Measurements from ENCODE around the gene NBPF11. TPM values are rescaled to one million over a fixed set of nuclear protein-coding genes. Genes with fewer than 3 reads are reported as not detected.
"Not testable (repeated sequence)": the region's sequence is repeated elsewhere in the genome, so short reads cannot be mapped to it uniquely, and the experiment has no call there.

Gene NBPF11, protein sequence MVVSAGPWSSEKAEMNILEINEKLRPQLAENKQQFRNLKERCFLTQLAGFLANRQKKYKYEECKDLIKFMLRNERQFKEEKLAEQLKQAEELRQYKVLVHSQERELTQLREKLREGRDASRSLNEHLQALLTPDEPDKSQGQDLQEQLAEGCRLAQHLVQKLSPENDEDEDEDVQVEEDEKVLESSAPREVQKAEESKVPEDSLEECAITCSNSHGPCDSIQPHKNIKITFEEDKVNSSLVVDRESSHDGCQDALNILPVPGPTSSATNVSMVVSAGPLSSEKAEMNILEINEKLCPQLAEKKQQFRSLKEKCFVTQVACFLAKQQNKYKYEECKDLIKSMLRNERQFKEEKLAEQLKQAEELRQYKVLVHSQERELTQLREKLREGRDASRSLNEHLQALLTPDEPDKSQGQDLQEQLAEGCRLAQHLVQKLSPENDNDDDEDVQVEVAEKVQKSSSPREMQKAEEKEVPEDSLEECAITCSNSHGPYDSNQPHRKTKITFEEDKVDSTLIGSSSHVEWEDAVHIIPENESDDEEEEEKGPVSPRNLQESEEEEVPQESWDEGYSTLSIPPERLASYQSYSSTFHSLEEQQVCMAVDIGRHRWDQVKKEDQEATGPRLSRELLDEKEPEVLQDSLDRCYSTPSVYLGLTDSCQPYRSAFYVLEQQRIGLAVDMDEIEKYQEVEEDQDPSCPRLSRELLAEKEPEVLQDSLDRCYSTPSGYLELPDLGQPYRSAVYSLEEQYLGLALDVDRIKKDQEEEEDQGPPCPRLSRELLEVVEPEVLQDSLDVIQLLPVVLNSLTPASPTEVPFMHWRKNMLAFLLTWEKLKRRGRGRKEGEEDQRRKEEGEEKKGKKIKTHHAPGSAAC
- 25.5 and 28.7 TPM in 2 replicates for total RNA-seq

DNA sequence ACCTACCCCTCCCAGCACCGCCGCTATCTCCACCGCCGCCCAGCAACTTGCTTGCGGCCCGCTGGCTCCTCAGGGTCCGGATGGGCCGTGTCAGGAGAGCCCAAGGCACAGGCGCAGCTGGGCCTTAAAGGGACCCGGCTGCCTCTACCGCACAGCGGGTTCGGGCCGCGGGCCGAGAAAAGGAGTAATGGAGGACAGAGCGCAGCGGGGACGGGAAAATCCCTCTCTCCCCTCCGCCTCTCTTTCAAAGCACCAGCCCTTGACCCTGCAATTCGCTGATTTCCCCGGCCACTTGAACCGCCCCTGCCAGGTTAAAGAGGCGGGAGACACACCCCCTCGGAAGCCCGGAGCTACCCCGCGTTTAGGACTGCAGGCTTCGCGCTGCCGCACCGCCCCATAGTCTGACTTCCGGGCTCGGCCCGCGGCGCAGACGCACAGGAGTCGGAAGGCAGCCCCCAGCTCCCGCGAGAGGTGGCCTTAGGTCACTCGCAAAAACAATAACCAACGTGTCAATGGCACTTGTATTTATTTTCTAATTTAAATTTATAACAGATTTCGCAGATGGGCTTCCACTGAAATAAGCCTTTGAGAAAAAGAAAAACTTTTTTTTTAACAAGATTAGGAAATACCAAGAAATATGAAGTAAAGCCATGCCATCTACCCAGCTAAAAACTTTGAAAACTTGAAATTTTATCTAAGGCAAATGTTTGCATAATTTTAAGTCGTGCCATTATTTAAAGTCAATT is at the start of gene NBPF11:
TSS of gene NBPF11 (minus strand) at position 371 of the 746 bp plus-strand sequence. CDS start 25,278 bp downstream, outside the sequence.
- Mint-ChIP-seq H3K27ac (peak within 1 kb of the TSS; percentile 96), H3K4me1 (peaks cover 20% of the 10 kb centered on the region), H3K4me3 (peak within 1 kb of the TSS; percentile 98)
- H3K27me3 Mint-ChIP-seq; H3K36me3 Mint-ChIP-seq (ENCODE audit: low read depth); H3K9me3 Mint-ChIP-seq; CTCF ChIA-PET: not testable (repeated sequence)
- intact Hi-C loops (cut with micrococcal nuclease) = loop anchor here (5.0 kb wide), 1 partner anchor 165 kb away; no protein-coding TSS in a partner anchor
- ATAC-seq (ENCODE audit: low read depth) = peak; percentile 82
- peak; percentile 78 for DNase-seq
- POLR2A ChIA-PET = interaction anchor here (1.0 to 1.6 kb wide), 3 partner anchors 111 to 1068 kb away, joined by 3 to 14 read pairs (median 13); no protein-coding TSS in a partner anchor

DNA sequence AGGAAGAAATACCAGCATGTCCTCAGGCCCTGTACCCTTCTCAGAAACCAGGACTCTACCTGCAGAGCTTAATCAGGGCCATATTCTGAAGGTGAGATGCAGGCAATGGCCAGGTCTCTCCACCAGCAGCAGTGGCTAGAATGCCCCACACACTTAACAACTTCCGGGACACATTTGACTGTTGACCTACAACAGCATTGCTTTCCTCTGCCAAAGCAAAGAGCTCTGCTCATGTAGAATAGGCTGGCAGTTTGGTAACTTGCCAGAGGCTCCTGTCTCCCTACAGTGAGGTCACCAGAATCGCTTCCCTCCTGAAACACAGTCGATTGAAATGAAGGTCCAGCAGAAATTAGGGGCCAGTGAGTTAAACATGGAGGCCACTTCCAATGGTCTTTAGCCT is 45.3 kb upstream of the NBPF11 start:
- intact Hi-C loops (cut with micrococcal nuclease); ATAC-seq (ENCODE audit: low read depth); H3K27me3 Mint-ChIP-seq: not testable (repeated sequence)

DNA sequence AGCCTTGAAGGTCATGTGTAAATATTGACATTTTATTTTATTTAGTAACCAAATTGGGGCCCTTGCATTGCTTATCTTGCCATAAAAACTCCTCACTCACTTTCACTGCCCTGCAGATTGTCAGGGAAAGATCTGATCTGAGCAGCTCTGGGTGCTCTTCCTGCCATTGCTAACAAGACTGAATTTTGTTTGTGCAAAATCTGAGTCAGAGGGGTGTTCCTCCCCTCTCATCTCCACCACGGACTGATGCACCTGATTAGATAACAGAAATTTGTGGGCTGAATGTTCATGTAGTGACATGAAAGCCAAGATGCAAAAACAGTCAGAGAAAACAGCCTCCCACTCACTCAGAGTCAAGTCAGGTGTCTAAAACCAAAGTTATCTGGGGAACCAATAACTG is 44.9 kb upstream of the NBPF11 start:
- H3K4me3 Mint-ChIP-seq; DNase-seq; CTCF ChIA-PET; ATAC-seq (ENCODE audit: low read depth); intact Hi-C loops (cut with micrococcal nuclease); H3K27me3 Mint-ChIP-seq; H3K4me1 Mint-ChIP-seq; H3K27ac Mint-ChIP-seq; POLR2A ChIA-PET; H3K36me3 Mint-ChIP-seq (ENCODE audit: low read depth); H3K9me3 Mint-ChIP-seq: not testable (repeated sequence)

More for the DNA sequence above, 45.3 kb upstream of the NBPF11 start:
- H3K27ac Mint-ChIP-seq; DNase-seq; H3K9me3 Mint-ChIP-seq; CTCF ChIA-PET; H3K4me1 Mint-ChIP-seq; POLR2A ChIA-PET; H3K4me3 Mint-ChIP-seq; H3K36me3 Mint-ChIP-seq (ENCODE audit: low read depth): not testable (repeated sequence)

DNA sequence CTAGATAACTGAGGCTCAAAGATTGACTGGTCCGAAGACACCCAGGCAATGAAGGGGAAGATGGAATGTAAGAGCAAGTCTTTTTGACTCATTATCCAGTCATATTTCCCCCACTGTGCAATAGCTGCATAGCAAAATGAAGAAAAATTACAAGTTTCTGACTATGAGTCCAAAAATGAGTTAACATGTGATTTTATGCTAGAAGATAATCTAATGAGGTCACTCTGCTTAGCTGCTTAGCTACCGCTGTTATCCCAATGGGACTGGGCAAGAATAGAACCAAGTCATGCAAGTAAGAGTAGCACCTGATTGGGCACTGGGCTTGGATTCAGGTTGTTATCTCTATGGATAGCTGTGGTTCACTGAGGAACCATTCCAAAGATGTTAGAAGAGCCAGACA is 43.0 kb upstream of the NBPF11 start:
- intact Hi-C loops (cut with micrococcal nuclease); H3K36me3 Mint-ChIP-seq (ENCODE audit: low read depth); H3K4me3 Mint-ChIP-seq; CTCF ChIA-PET; DNase-seq; H3K4me1 Mint-ChIP-seq; ATAC-seq (ENCODE audit: low read depth); H3K27ac Mint-ChIP-seq; POLR2A ChIA-PET; H3K27me3 Mint-ChIP-seq; H3K9me3 Mint-ChIP-seq: not testable (repeated sequence)

DNA sequence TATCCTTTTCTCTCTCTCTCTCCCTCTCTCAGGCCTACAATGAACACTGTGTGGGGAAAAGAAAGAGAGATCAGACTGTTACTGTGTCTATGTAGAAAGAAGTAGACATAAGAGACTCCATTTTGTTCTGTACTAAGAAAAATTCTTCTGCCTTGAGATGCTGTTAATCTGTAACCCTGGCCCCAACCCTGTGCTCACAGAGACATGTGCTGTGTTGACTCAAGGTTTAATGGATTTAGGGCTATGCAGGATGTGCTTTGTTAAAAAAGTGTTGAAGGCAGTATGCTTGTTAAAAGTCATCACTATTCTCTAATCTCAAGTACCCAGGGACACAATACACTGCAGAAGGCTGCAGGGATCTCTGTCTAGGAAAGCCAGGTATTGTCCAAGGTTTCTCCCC is 36.7 kb upstream of the NBPF11 start:
- H3K27me3 Mint-ChIP-seq; ATAC-seq (ENCODE audit: low read depth); H3K4me3 Mint-ChIP-seq; H3K9me3 Mint-ChIP-seq; H3K4me1 Mint-ChIP-seq; H3K27ac Mint-ChIP-seq; intact Hi-C loops (cut with micrococcal nuclease); DNase-seq; POLR2A ChIA-PET; H3K36me3 Mint-ChIP-seq (ENCODE audit: low read depth); CTCF ChIA-PET: not testable (repeated sequence)

DNA sequence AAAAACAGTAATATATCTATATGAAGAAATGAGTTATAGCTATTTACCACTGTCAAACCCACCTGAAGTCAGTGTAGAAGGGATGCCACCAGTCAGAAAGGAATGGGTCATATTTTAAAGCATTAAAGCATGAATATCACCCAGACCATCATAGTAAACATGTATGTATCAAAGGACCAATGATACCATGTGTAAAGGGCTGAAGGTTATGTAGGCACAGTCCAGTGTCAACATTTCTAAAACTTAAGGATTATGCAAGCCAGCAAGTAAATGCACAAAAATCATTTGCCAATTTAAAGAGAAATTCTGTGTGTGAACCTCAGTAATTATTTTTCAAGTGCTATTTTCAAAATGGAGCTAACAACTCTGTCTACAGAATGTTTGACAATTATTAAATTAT is 26.6 kb upstream of the NBPF11 start:
- H3K4me3 Mint-ChIP-seq; H3K36me3 Mint-ChIP-seq (ENCODE audit: low read depth); DNase-seq; ATAC-seq (ENCODE audit: low read depth); H3K27me3 Mint-ChIP-seq; H3K27ac Mint-ChIP-seq; POLR2A ChIA-PET; H3K9me3 Mint-ChIP-seq; CTCF ChIA-PET; H3K4me1 Mint-ChIP-seq; intact Hi-C loops (cut with micrococcal nuclease): not testable (repeated sequence)

DNA sequence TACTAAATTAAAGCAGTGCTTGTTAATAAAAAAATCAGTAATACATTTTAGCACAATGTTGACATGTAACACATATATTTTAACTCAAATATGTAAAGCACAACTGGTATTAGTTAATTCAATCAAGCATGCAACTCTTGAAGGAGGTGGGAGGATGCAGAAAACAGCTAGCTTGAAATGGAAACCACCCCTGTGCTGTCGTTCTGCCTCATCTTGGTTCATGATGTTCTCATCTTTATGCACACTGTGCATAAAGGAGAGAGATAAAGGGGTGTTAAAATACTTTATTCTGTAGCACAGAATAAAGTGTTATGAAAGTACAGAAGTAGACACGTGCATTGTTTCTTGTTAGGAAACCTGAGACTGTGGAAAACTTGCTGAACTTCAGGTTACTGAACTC is 23.3 kb upstream of the NBPF11 start:
- H3K4me3 Mint-ChIP-seq; intact Hi-C loops (cut with micrococcal nuclease); H3K36me3 Mint-ChIP-seq (ENCODE audit: low read depth); H3K27ac Mint-ChIP-seq; ATAC-seq (ENCODE audit: low read depth); POLR2A ChIA-PET; H3K9me3 Mint-ChIP-seq; CTCF ChIA-PET; DNase-seq; H3K4me1 Mint-ChIP-seq; H3K27me3 Mint-ChIP-seq: not testable (repeated sequence)

DNA sequence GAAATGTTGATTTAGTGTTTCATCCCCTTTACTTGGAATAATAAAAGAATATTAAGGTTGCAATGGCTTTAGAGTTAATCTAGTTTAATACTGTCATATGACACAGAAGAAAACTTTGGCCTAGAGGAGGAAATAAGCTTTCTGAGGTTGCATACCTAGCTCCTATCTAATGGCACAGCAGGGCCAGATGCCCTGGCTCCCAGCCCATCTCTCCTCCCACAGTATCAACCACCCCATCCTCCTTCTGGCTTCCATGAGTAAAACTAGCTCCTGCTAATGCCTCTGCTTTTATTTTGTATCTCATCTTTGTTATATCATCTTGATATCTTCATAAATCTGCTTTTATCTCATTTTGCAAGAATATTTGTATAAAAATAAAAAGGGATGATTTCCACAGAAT is 19.9 kb upstream of the NBPF11 start:
- POLR2A ChIA-PET; H3K27me3 Mint-ChIP-seq; H3K4me3 Mint-ChIP-seq; intact Hi-C loops (cut with micrococcal nuclease); H3K27ac Mint-ChIP-seq; CTCF ChIA-PET; H3K4me1 Mint-ChIP-seq; H3K9me3 Mint-ChIP-seq; DNase-seq; ATAC-seq (ENCODE audit: low read depth); H3K36me3 Mint-ChIP-seq (ENCODE audit: low read depth): not testable (repeated sequence)

Data from activated B cell treated with CpG ODN at 0.5 μM for 24 hours (primary cell).